GM21526 (cell line): ENCODE results near the gene HSD17B13.
"Not testable (repeated sequence)": the region's sequence is repeated elsewhere in the genome, so short reads cannot be mapped to it uniquely, and the experiment has no call there.

Experiments
- ATAC-seq: cut with Tn5 transposase; IDR thresholded peaks from one replicate; pipeline ENCODE4 v1.9.1; 2021; ENCODE audit warnings: moderate library complexity; ENCODE audit not compliant: unreplicated experiment, low FRiP score

HSD17B13 gene, protein sequence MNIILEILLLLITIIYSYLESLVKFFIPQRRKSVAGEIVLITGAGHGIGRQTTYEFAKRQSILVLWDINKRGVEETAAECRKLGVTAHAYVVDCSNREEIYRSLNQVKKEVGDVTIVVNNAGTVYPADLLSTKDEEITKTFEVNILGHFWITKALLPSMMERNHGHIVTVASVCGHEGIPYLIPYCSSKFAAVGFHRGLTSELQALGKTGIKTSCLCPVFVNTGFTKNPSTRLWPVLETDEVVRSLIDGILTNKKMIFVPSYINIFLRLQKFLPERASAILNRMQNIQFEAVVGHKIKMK

GRCh38 chr4:87322754-87323153, at the start of gene HSD17B13:
Gene HSD17B13, minus strand, starts transcription at chr4:87322882. Its CDS starts 41 bp downstream, at chr4:87322841.
- no peak for ATAC-seq

DNA sequence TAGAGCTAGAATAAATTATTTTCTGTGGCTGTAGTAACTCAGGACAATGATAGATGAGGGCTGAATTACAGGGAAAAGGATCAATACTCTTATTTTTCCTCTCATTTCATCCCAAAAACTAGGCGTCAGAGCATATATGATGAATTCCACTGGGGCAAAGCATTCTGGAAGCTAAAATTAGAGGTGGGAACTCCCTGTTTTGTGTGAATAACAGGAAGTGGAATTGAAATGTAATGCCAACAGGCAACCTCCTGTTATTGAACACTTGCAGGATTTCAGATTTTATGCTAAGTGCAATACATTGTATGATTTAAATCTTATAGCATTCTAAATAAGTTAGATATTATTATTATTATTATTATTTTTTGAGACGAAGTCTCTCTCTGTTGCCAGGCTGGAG, 47.4 kb upstream of the HSD17B13 start:
- ATAC-seq = no peak

GRCh38 chr4:87366521-87367162, 44.0 kb upstream of the HSD17B13 start:
- ATAC-seq = no peak

GRCh38 chr4:87365348-87365747, 42.7 kb upstream of the HSD17B13 start:
- no peak for ATAC-seq

- ATAC-seq = no peak
These were observed 40.9 kb upstream of the HSD17B13 start for GRCh38 chr4:87363552-87363951.

DNA sequence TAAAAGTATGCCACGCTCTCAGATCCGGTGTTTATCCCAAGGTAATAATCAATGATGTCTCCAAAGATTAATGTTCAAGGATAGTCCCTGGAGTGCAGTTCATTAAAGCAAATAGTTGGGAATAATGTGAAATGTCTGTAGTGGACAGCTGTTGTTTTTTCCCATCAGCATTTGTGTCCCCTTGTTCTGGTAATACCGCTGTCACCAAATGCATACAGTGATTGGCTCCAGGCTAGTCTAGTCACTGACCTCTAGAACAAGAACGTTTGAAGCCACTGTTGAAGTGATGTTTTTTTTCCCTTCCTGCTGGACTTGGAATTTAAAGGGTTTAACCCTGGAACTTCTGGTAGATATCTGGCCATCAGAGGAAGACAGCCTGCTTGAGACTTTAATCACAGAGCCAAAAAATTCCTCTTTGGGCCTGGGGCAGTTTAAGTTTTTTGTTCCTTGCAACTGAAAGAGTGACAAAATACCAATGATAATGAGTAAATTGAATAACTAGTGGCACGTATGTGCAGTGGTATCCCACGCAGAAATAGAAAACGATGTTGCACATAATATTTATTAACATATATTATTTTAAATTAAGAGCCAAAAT, 37.8 kb upstream of the HSD17B13 start:
- ATAC-seq = no peak

- ATAC-seq = no peak
These were observed 36.6 kb upstream of the HSD17B13 start for GRCh38 chr4:87359258-87359657.

DNA sequence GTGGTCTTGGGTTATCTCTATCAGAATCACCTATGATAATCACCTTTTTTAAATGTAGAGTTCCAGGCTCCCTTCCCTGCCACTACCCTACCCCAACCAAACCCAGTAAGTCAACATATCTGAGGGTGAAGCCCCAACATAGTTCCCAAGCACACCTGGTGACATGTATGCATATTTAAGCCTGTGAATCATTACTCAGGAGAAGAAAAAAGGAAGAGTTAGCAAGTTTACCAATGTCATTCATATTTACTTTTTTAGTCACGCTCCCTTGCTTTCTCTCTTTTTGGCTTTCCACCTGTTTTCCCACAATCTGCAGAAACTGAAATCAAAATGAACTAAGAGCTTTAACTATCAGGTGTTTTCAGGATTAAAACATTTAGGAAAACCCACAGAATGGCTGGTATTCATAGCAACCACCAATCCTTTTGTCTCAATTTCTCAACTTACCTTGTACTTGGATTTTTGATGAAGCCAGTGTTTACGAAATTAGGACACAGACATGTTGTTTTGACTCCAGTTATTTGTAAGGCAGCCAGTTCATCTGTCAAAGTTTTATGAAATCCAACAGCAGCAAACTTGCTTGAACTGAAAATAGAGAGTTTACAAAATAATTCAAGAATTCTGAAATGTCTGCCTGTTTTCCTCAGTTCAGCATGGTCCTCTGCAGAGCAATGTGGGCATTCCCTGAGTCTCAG, 34.3 kb upstream of the HSD17B13 start:
- ATAC-seq = no peak

DNA sequence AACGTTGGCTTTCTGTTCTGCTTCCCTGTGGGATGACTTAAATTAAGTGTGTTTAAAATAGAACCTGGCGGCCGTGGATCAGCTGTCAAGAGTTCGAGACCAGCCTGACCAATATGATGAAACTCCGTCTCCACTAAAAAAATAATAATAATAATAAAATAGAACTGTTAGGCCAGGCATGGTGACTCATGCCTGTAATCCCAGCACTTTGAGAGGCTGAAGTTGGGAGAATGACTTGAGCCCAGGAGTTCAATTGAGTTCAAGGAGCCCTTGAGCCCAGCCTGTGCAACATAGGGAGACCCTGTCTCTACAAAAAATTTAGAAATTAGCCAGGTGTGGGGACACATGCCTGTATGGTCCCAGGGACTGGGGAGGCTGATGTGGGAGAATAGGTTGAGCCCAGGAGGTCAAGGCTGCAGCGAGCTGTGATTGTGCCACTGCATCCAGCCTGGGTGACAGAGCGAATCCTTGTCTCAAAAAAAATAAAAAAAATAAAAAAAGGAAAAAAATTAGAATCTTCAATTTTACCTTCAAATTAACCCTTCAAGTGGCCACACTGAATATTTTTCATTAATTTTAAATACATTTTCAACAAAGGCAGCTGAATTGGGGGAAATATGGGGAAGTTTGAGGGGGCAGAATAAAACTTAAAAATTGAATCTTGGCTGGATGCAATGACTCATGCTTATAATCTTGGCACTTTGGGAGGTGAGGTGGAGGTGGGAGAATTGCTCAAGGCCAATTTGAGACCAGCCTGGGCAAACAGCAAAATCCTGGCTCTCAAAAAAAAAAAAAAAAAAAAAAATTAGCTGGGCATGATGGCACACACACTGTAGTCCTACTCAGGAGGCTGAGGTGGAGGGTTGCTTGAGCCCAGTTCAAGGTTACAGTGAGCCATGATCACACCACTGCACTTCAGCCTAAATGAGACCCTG, 31.8 kb upstream of the HSD17B13 start:
- ATAC-seq = no peak

- peak; percentile 93 for ATAC-seq
These were observed 30.9 kb upstream of the HSD17B13 start for GRCh38 chr4:87353592-87353991.

DNA sequence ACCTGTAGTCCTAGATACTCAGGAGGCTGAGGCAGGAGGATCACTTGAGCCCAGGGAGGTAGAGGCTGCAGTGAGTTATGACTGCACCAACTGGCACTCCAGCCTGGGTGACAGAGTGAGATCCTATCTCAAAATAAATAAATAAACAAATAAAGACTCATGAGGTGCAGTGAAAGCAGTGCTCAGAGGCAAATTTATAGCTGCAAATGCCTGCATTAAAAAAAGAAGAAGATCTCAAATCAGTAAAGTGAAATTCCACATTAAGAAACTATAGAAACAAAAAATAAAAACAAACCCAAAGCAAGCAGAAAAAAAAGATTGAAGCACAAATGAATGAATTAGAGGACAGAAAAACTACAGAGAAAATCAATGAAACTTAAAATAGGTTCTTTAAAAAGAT, 22.5 kb upstream of the HSD17B13 start:
- ATAC-seq = no peak

GRCh38 chr4:87342872-87343271, 20.2 kb upstream of the HSD17B13 start:
- no peak for ATAC-seq

DNA sequence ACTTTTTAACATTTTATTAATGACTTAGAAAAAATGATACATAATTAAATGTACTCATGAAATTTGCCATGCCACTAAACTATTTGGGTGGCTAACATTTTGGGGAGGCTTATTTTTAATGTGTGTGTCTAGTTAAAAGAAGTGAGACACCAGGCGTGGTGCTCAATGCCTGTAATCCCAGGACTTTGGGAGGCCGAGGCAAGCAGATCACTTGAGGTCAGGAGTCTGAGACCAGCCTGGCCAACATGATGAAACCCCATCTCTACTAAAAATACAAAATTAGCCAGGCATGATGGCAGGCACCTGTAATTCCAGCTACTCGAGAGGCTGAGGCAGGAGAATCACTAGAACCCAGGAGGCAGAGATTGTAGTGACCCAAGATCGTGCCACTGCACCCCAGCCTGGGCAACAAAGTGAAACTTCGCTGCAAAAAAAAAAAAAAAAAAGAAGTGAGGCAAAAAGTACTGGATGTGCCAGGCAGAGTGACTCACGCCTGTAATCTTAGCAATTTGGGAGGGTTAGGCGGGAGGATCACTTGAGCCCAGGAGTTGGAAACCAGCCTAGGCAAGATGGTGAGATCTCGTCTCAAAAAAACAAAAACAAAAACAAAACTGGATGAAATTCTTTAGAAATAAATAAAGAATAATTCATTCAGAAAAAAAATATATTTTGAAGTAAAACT, 19.4 kb upstream of the HSD17B13 start:
- not testable (repeated sequence) for ATAC-seq

GRCh38 chr4:87339440-87339839, 16.8 kb upstream of the HSD17B13 start:
- no peak for ATAC-seq

DNA sequence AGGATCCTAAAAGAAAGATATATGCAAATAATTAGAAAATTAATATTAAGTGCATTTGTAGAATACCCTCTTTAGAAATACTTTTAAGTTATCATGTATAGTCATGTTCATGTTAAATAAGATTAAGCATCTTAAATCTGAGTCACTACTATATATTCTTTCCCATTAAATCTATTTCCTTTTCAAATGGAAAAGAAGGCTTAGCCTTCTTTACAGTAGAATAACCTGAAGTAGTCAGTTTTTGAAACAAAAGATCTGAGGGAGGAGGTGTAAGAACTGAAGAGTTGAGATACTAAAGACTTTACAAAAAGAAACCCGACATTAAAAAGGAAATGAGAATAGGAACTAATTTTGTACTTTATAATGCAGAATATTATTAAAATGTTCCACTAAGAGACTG, 14.7 kb upstream of the HSD17B13 start:
- ATAC-seq = no peak

- no peak for ATAC-seq
These were observed 10.6 kb upstream of the HSD17B13 start for GRCh38 chr4:87333267-87333666.

DNA sequence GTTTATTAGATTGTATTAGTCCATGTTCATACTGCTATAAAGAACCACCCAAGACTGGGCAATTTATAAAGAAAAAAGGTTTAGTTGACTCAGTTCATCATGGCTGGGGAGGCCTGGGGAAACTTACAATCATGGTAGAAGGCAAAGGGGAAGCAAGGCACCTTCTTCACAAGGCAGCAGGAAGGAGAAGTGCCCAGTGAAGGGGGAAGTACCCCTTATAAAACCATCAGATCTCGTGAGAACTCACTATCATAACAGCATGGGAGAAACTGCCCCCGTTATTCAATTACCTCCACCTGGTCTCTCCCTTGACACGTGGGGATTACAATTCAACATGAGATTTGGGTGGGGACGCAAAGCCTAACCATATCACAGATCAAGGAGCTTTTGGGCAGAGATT, 8.1 kb upstream of the HSD17B13 start:
- no peak for ATAC-seq

DNA sequence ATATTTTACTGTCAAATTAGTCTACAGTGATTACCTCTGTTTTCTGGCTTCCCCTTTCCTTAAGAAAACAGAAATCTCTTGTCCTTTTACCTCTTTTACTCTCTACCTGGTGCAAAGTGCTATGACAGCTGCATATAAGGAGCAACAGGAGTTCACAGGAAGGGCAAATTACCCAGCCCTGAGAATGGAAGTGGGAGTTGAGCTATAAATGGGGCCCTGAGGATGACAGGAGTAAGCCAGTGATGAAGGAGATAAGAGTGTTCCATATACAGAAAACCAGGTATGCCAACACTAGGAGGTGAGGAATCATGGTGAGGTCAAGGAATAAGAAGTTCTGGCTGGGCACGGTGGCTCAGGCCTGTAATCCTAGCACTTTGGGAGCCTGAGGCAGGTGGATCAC, 4.5 kb upstream of the HSD17B13 start:
- no peak for ATAC-seq

GRCh38 chr4:87326460-87326859, 3.8 kb upstream of the HSD17B13 start:
- no peak for ATAC-seq

- no peak for ATAC-seq
These were observed 794 bp downstream of the HSD17B13 start for GRCh38 chr4:87321888-87322287.
